Measurements from ENCODE around the gene CDCA8.

CDCA8 gene

GRCh38 chr1:37714689-37715088 lies 22.4 kb downstream of the CDCA8 start:
- no peak for FAIRE-seq
- DNase-seq (ENCODE audit: insufficient read length, low spot score) = no peak

DNA sequence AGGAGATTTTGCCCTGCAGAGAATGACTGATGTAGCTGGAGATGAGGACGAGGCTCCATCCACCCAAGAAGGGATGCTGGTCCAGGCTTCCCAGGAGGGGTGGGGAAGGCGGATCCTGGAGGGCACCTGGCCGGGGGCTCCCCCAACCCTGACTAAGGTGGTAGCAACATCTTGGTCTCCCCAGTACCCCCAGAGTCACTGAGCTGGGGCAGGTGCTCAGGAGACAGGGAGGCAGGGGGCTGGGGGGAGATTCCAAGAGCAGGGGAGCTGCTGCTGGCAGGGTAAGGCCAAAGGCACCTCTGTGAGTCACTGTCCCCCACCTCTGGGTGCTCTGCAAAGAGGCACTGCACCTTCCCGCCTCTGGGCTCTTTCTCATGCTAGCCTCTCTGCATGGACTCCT lies 24.0 kb downstream of the CDCA8 start:
- DNase-seq (ENCODE audit: insufficient read length, low spot score) = no peak
- no peak for FAIRE-seq

DNA sequence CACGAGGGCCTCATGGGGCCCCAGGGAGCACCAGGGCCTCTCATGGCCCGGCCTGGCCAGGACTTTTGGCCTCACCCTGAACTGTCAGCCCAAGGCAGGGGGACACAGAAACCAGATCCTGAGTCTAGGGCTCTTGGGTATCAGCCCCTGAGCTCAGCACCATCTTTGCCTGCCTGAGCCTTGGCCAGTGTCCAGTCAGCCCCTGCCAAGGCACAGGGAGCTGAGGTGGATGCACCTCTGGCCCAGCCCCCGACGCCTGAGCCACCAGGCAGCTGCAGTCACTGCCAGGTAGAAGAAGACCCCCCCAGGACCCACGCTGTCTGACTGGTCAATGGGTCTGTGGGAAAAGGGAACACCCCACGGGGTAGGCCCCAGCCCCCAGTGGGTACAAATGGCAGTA lies 25.3 kb downstream of the CDCA8 start:
- DNase-seq (ENCODE audit: insufficient read length, low spot score) = no peak
- no peak for FAIRE-seq

GRCh38 chr1:37718181-37718900 lies 26.0 kb downstream of the CDCA8 start:
- no peak for DNase-seq (ENCODE audit: insufficient read length, low spot score)
- FAIRE-seq = no peak

- FAIRE-seq = no peak
- no peak for DNase-seq (ENCODE audit: insufficient read length, low spot score)
Observed at GRCh38 chr1:37718901-37719571, 26.7 kb downstream of the CDCA8 start.

GRCh38 chr1:37719572-37720195 lies 27.4 kb downstream of the CDCA8 start:
- FAIRE-seq (no peak), DNase-seq (ENCODE audit: insufficient read length, low spot score) (no peak)

GRCh38 chr1:37720231-37721130 lies 28.2 kb downstream of the CDCA8 start:
- FAIRE-seq (no peak), DNase-seq (ENCODE audit: insufficient read length, low spot score) (no peak)

DNA sequence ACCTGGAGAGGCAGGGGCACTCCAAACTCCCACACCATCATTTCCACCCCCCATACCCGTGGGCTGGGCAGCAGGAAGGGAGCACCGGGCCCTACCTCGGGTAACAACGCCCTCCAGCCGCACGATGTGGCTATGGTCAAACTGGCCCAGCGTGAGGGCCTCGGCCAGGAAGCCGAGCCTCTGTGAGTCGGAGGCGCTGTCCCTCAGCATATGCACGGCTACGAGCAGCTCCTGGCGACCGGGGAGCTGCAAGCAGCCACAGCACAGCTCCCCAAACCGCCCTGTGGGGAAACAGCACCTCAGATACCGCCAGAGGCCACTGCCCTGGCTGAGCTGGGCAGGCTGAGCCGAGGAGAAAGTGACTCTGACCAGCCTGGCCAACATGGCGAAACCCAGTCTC lies 29.2 kb downstream of the CDCA8 start:
- no peak for FAIRE-seq
- no peak for DNase-seq (ENCODE audit: insufficient read length, low spot score)

DNA sequence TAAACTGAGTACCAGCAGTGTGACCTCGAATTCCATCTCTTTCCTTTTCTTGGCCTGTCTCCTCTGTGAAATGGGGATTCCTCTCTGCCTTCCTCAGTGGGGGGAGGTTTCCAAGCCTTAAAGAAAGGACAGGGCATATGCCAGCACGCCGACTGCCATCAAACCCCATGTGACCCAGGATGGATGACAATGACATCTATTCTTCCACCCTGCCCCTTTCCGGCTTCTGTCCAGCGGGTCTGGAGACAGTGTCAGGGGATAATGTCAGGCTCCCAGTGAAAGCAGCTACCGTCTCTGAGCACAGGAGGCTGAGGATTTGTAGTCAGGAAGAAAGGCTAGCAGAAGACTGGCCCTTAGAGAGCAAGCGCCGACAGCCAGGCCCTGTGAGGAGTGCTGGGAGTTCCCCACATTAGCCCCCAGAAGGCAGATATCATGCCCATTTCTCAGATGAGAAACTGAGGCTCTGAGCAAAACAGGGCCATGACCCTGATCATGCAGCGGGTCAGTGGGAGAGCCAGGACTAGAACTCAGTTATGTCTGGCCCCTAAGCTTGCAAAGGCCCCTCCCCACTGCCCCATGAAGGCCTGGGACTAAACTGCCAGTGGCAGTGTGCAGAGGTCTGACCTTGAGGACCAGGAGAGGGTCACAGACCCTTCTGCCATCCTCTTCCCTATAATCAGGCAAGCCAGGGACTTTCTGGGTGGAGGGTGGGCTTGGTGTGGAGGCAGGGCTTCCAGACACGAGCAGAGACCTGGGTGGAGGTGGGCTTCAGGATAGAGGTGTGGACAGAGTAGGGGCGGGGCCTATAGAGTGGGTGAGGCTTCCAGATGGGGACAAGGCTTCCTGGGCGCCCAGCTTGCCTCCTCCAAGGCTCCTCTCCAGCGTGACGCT lies 30.1 kb downstream of the CDCA8 start:
- FAIRE-seq = no peak
- no peak for DNase-seq (ENCODE audit: insufficient read length, low spot score)

GRCh38 chr1:37723072-37723389 lies 30.7 kb downstream of the CDCA8 start:
- no peak for DNase-seq (ENCODE audit: insufficient read length, low spot score)
- FAIRE-seq = no peak

DNA sequence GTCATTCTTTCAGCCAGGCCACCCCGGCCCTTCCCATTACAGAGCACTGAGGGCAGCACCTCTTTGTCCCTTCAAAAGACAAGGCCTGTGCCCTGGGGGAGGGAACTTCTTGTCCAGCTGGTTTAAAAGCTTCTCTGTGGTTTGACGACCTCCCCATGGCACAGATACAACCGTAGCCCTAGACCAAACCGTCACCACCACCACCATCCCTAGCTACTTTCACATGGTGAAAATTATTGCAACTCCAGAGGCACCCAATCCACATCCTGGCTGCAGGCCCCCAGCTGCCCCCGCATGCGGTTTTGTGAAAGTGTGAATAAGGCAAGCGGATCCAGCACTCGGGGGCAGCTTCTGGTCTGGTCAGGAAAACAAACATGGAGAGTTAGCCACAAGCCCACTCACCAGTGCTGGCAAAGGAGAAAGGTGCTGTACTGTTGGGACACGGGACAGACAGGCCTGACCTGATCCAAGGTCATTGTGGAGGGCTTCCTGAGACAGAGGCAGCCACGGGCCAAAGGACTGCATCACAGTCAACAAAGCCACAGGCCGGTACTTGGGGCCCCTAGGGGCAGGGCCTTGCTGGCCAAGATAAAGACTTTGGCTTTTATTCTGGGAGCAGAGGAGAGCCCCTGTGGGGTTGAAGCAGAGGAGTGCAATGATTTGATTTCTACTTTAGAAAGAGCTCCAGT lies 31.2 kb downstream of the CDCA8 start:
- DNase-seq (ENCODE audit: insufficient read length, low spot score) (no peak), FAIRE-seq (no peak)

- DNase-seq (ENCODE audit: insufficient read length, low spot score) (no peak), FAIRE-seq (no peak)
Observed at GRCh38 chr1:37724575-37724974, 32.3 kb downstream of the CDCA8 start.

- DNase-seq (ENCODE audit: insufficient read length, low spot score) (no peak), FAIRE-seq (no peak)
Observed at GRCh38 chr1:37725851-37726613, 33.7 kb downstream of the CDCA8 start.

DNA sequence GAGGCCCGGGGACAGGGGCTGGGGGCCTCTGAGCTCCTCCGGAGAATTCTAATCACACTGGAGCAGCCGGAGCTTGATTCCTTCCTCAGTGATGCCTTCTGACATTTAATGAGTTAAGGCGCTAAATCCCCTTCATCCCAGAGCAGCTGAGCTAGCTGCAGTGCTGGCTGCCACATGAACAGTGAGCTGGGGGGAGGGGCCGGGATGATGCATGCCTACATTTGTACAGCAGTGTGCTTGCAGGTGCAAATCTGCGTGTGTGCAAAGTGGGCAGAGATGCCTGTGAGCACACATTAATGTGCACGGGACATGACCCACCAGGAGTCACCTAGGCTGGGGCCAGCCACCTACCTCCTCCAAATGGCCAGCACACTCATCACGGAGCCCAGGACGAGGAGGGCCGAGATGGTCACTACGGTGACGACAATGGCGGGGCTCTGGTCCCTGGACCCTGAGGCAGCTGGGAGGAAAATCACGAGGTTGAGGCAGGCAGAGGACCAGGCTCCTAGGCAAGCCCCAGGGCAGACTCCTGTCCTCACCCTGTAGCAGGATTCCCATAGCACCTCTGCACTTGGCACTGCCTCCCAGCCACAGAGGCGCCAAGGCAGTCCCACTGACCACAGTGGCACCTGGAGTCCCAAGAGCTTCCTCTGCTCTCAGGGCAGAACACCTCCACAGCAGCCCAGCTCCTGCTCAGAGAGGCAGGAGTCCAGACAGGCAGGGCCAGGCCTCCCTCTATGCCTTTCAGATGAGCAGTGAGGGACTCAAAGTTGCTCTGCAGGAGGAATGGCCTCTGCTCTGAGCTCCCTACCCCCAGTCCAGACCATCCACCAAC lies 34.7 kb downstream of the CDCA8 start:
- FAIRE-seq (no peak), DNase-seq (ENCODE audit: insufficient read length, low spot score) (no peak)

DNA sequence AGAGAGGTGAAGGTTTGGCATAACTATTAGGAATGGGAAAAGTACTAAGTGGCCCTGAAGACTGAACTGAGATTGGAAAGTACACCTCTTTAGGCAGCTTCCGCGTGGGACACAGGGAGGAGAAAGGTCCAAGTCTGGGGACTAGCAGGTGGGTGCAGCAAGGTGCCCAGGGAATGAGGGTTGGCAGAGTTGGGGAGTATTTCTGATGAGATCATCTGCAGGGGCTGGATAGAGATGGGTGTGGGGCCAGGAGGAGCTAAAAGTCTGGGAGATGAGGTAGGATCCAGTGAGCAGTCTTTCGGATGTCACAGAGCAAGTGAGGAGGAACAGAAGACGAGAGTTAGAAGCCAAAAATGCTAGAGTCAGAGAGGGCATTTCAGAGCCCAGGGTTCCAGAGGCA lies 36.1 kb downstream of the CDCA8 start:
- DNase-seq (ENCODE audit: insufficient read length, low spot score) (no peak), FAIRE-seq (no peak)

DNA sequence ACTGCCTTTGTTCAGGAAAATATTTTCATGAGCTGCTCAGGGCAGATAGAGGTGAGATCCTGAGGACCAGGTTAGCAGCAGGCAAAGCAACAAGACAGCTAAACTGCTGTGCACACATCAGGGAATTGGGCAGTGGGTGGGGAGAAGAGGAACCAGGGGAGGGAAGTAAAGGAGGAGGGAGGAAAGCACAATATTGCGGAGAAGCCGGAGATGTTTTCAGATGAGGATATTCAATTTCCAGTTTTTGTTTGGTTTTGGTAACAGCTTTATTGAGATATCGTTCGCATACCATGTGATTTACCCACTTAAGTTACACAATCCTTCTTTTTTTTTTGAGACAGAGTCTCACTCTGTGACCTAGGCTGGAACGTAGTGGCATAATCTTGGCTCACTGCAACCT lies 38.1 kb downstream of the CDCA8 start:
- FAIRE-seq = no peak
- no peak for DNase-seq (ENCODE audit: insufficient read length, low spot score)

GRCh38 chr1:37731312-37732019 lies 39.1 kb downstream of the CDCA8 start:
- no peak for FAIRE-seq
- DNase-seq (ENCODE audit: insufficient read length, low spot score) = no peak

All from HTR-8/SVneo (cell line).